Iris pigment epithelial cell (primary cell): ENCODE results near the gene LGALS8.
A peak's percentile ranks its signal among the peaks of the same experiment; 100 is the strongest.
"Not testable (repeated sequence)": the region's sequence is repeated elsewhere in the genome, so short reads cannot be mapped to it uniquely, and the experiment has no call there.

Experiments
- DNase-seq: peaks from one replicate; pipeline ENCODE4 v3.0.0-alpha.2; 2011; ENCODE audit warnings: low read depth

Gene LGALS8

GRCh38 chr1:236523704-236524141 lies at the start of gene LGALS8:
LGALS8 (plus strand) TSS chr1:236523982; CDS start chr1:236526071, 2,089 bp downstream.
- DNase-seq = peak; percentile 79

- no peak for DNase-seq
Observed at GRCh38 chr1:236476019-236476418, 47.8 kb upstream of the LGALS8 start.

GRCh38 chr1:236480758-236481436 lies 42.9 kb upstream of the LGALS8 start:
- DNase-seq = no peak

- no peak for DNase-seq
Observed at GRCh38 chr1:236484310-236484971, 39.3 kb upstream of the LGALS8 start.

GRCh38 chr1:236486356-236487002 lies 37.3 kb upstream of the LGALS8 start:
- no peak for DNase-seq

GRCh38 chr1:236489161-236489560 lies 34.6 kb upstream of the LGALS8 start:
- DNase-seq = not testable (repeated sequence)

GRCh38 chr1:236489710-236490377 lies 33.9 kb upstream of the LGALS8 start:
- DNase-seq = peak; percentile 62

- no peak for DNase-seq
Observed at GRCh38 chr1:236491469-236492136, 32.2 kb upstream of the LGALS8 start.

GRCh38 chr1:236492378-236492777 lies 31.4 kb upstream of the LGALS8 start:
- no peak for DNase-seq

- DNase-seq = no peak
Observed at GRCh38 chr1:236494082-236494481, 29.7 kb upstream of the LGALS8 start.

GRCh38 chr1:236494586-236495466 lies 29.0 kb upstream of the LGALS8 start:
- DNase-seq = peak; percentile 48

- DNase-seq = peak; percentile 35
Observed at GRCh38 chr1:236495467-236496112, 28.2 kb upstream of the LGALS8 start.

GRCh38 chr1:236497908-236498307 lies 25.9 kb upstream of the LGALS8 start:
- DNase-seq = no peak

- DNase-seq = no peak
Observed at GRCh38 chr1:236501093-236501492, 22.7 kb upstream of the LGALS8 start.

- DNase-seq = peak; percentile 72
Observed at GRCh38 chr1:236502579-236502971, 21.2 kb upstream of the LGALS8 start.

- DNase-seq = peak; percentile 90
Observed at GRCh38 chr1:236502972-236503639, 20.7 kb upstream of the LGALS8 start.

- DNase-seq = not testable (repeated sequence)
Observed at GRCh38 chr1:236504338-236504737, 19.4 kb upstream of the LGALS8 start.

GRCh38 chr1:236507022-236507700 lies 16.6 kb upstream of the LGALS8 start:
- DNase-seq = peak; percentile 58

GRCh38 chr1:236508593-236509027 lies 15.2 kb upstream of the LGALS8 start:
- DNase-seq = no peak
